Activated CD4-positive, alpha-beta T cell treated with anti-CD3 and anti-CD28 coated beads, Interleukin-2, Interleukin-4, amounts not matched to agents 100 ng/mL and 50 ng/mL, durations not matched to agents 16 hours and 8 hours (primary cell): ENCODE measurements around the gene TBC1D5.

Source experiments
- DNase-seq: peaks from one replicate; pipeline ENCODE4 v3.0.0-alpha.2; 2020; ENCODE audit warnings: low spot score

TBC1D5 gene

GRCh38 chr3:17227472-17227871, 515.0 kb downstream of the TBC1D5 start:
- no peak for DNase-seq

GRCh38 chr3:17221529-17221928, 520.9 kb downstream of the TBC1D5 start:
- DNase-seq = no peak

- no peak for DNase-seq
Observed at GRCh38 chr3:17219593-17219992, 522.8 kb downstream of the TBC1D5 start.

- DNase-seq = no peak
Observed at GRCh38 chr3:17218587-17218986, 523.8 kb downstream of the TBC1D5 start.

- no peak for DNase-seq
Observed at GRCh38 chr3:17217588-17217987, 524.8 kb downstream of the TBC1D5 start.

GRCh38 chr3:17213102-17213501, 529.3 kb downstream of the TBC1D5 start:
- no peak for DNase-seq

GRCh38 chr3:17207979-17208378, 534.5 kb downstream of the TBC1D5 start:
- DNase-seq = no peak

GRCh38 chr3:17207019-17207418, 535.4 kb downstream of the TBC1D5 start:
- no peak for DNase-seq

GRCh38 chr3:17204049-17204650, 538.3 kb downstream of the TBC1D5 start:
- DNase-seq = no peak

GRCh38 chr3:17201538-17201937, 540.9 kb downstream of the TBC1D5 start:
- DNase-seq = no peak

GRCh38 chr3:17195856-17196604, 546.4 kb downstream of the TBC1D5 start:
- DNase-seq = no peak

GRCh38 chr3:17195192-17195611, 547.2 kb downstream of the TBC1D5 start:
- peak; percentile 72 for DNase-seq

- DNase-seq = no peak
Observed at GRCh38 chr3:17194116-17194515, 548.3 kb downstream of the TBC1D5 start.

- DNase-seq = no peak
Observed at GRCh38 chr3:17192995-17193394, 549.4 kb downstream of the TBC1D5 start.

GRCh38 chr3:17190353-17191078, 551.9 kb downstream of the TBC1D5 start:
- DNase-seq = no peak

GRCh38 chr3:17188378-17188777, 554.1 kb downstream of the TBC1D5 start:
- no peak for DNase-seq

- no peak for DNase-seq
Observed at GRCh38 chr3:17187589-17188184, 554.7 kb downstream of the TBC1D5 start.

- DNase-seq = peak; percentile 35
Observed at GRCh38 chr3:17183951-17184550, 558.4 kb downstream of the TBC1D5 start.

- peak; percentile 36 for DNase-seq
Observed at GRCh38 chr3:17182166-17182565, 560.3 kb downstream of the TBC1D5 start.

- no peak for DNase-seq
Observed at GRCh38 chr3:17181413-17181907, 561.0 kb downstream of the TBC1D5 start.

GRCh38 chr3:17179381-17180205, 562.8 kb downstream of the TBC1D5 start:
- no peak for DNase-seq
